ENCODE measurements around the gene COL13A1.

DNA sequence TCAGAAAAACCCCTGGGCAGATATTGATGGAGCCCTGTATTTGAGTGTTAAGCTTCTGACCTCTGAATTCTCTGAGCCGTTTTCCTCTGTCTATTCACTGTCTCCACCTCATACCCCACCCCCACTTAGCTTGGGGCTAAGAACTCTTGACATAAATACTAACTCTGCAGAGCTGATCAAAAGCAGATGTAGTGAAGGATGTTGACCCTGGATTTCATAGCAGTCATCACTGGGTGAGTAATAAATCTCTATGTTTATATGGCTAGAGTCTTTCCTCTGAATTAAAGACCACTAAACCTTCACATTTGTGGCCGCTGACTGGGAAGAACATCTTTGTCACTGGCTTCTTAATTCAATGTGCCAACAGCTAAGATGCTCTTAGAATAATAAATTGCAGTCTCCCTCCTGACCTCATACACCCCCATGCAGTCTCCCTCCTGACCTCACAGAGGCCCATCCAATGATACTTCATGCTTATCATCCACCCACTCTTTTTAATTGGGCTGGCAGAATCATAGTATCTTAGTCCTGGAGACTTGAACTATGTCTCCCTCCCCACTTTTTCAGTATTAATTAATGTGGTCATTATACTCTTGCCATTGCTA, 172.9 kb downstream of the COL13A1 start:
- TF ChIP-seq, protein P1, sequence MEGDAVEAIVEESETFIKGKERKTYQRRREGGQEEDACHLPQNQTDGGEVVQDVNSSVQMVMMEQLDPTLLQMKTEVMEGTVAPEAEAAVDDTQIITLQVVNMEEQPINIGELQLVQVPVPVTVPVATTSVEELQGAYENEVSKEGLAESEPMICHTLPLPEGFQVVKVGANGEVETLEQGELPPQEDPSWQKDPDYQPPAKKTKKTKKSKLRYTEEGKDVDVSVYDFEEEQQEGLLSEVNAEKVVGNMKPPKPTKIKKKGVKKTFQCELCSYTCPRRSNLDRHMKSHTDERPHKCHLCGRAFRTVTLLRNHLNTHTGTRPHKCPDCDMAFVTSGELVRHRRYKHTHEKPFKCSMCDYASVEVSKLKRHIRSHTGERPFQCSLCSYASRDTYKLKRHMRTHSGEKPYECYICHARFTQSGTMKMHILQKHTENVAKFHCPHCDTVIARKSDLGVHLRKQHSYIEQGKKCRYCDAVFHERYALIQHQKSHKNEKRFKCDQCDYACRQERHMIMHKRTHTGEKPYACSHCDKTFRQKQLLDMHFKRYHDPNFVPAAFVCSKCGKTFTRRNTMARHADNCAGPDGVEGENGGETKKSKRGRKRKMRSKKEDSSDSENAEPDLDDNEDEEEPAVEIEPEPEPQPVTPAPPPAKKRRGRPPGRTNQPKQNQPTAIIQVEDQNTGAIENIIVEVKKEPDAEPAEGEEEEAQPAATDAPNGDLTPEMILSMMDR (IDR thresholded peaks at IDR 0.05; ENCODE audit: low read length): no peak
- TF ChIP-seq EZH2 (IDR thresholded peaks at IDR 0.05; ENCODE audit: borderline replicate concordance, low read length): no peak
